Fibroblast of lung (primary cell): ENCODE measurements around the gene DPH2.

Source experiments
- CTCF ChIP-seq, 2 donors: IDR thresholded peaks in 1 of 2; conservative IDR thresholded peaks in 1 of 2; 1 replicate in 1 of 2; 2 replicates in 1 of 2; pipeline ENCODE4 v1.5.1; 2011 to 2012; ENCODE audit warnings: low read length in 2 of 2, control low read depth in 1 of 2, inconsistent platforms in 1 of 2, low read depth in 1 of 2, mild to moderate bottlenecking in 1 of 2
- EZH2 ChIP-seq: IDR thresholded peaks from 2 replicates; pipeline ENCODE4 v1.5.1; 2012; ENCODE audit warnings: low read length, control low read depth, mild to moderate bottlenecking; ENCODE audit errors: missing control alignments

GRCh38 chr1:43946236-43947060, 23.4 kb upstream of the DPH2 start, which contains the start of gene IPO13:
- no peak for TF ChIP-seq EZH2
- peak; percentile 43 for TF ChIP-seq CTCF (conservative IDR thresholded peaks at IDR 0.05 in 1 of 2, IDR thresholded peaks at IDR 0.05 in 1 of 2; ENCODE audit: low read depth in 1 of 2, low read length in 2 of 2)
